ENCODE data around the gene RACK1. TPM values are rescaled to one million over a fixed set of nuclear protein-coding genes. Genes with fewer than 3 reads are reported as not detected.

Gene RACK1
- total and polyA plus RNA-seq, 2 of the 13 experiments (the other 11 are each of a cell fraction or from before 2014, with no cell fraction given) = 2,514 to 6,141 TPM

GRCh38 chr5:181191526-181192336, 52.0 kb downstream of the RACK1 start (continued):
- TF ChIP-seq, protein P1, sequence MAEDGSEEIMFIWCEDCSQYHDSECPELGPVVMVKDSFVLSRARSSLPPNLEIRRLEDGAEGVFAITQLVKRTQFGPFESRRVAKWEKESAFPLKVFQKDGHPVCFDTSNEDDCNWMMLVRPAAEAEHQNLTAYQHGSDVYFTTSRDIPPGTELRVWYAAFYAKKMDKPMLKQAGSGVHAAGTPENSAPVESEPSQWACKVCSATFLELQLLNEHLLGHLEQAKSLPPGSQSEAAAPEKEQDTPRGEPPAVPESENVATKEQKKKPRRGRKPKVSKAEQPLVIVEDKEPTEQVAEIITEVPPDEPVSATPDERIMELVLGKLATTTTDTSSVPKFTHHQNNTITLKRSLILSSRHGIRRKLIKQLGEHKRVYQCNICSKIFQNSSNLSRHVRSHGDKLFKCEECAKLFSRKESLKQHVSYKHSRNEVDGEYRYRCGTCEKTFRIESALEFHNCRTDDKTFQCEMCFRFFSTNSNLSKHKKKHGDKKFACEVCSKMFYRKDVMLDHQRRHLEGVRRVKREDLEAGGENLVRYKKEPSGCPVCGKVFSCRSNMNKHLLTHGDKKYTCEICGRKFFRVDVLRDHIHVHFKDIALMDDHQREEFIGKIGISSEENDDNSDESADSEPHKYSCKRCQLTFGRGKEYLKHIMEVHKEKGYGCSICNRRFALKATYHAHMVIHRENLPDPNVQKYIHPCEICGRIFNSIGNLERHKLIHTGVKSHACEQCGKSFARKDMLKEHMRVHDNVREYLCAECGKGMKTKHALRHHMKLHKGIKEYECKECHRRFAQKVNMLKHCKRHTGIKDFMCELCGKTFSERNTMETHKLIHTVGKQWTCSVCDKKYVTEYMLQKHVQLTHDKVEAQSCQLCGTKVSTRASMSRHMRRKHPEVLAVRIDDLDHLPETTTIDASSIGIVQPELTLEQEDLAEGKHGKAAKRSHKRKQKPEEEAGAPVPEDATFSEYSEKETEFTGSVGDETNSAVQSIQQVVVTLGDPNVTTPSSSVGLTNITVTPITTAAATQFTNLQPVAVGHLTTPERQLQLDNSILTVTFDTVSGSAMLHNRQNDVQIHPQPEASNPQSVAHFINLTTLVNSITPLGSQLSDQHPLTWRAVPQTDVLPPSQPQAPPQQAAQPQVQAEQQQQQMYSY (CRISPR knock-in tag; IDR thresholded peaks at IDR 0.05) = peak; percentile 46; the same call in 1 of the 2 replicates
- TF ChIP-seq ATRX (CRISPR knock-in tag; IDR thresholded peaks at IDR 0.05; ENCODE audit: borderline replicate concordance) (no peak), HNRNPLL (IDR thresholded peaks at IDR 0.05; ENCODE audit: low read depth, low read length, poor library complexity, severe bottlenecking) (peak; percentile 86), SALL2 (CRISPR knock-in tag; IDR thresholded peaks at IDR 0.05) (peak; percentile 87; the same call in 1 of the 2 replicates), ZNF710 (CRISPR knock-in tag; IDR thresholded peaks at IDR 0.05; ENCODE audit: borderline replicate concordance) (peak; percentile 32; the same call in 1 of the 2 replicates), ELK4 (CRISPR knock-in tag; IDR thresholded peaks at IDR 0.05; ENCODE audit: borderline replicate concordance) (peak; percentile 67; the same call in 1 of the 2 replicates), ELF4 (CRISPR knock-in tag; IDR thresholded peaks at IDR 0.05; ENCODE audit: borderline replicate concordance) (peak; percentile 66; the same call in 1 of the 2 replicates), NKX3-1 (CRISPR knock-in tag; IDR thresholded peaks at IDR 0.05) (no peak; the same call in 1 of the 2 replicates), KDM3A (CRISPR knock-in tag; IDR thresholded peaks at IDR 0.05; ENCODE audit: low read depth) (no peak), ZNF136 (CRISPR knock-in tag; IDR thresholded peaks at IDR 0.05; ENCODE audit: low read depth) (no peak), SMAD3 (CRISPR knock-in tag; IDR thresholded peaks at IDR 0.05) (peak; percentile 74; the same call in 1 of the 2 replicates), RBFOX2 (IDR thresholded peaks at IDR 0.05; ENCODE audit: low read depth, low read length) (peak; percentile 92)
- TF ChIP-seq, protein P2, sequence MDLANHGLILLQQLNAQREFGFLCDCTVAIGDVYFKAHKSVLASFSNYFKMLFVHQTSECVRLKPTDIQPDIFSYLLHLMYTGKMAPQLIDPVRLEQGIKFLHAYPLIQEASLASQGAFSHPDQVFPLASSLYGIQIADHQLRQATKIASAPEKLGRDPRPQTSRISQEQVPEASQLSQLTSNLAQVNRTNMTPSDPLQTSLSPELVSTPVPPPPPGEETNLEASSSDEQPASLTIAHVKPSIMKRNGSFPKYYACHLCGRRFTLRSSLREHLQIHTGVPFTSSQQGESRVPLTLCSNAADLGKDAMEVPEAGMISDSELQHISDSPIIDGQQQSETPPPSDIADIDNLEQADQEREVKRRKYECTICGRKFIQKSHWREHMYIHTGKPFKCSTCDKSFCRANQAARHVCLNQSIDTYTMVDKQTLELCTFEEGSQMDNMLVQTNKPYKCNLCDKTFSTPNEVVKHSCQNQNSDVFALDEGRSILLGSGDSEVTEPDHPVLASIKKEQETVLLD (CRISPR knock-in tag; IDR thresholded peaks at IDR 0.05; ENCODE audit: low read depth) = peak; percentile 97
- TF ChIP-seq, protein P3, sequence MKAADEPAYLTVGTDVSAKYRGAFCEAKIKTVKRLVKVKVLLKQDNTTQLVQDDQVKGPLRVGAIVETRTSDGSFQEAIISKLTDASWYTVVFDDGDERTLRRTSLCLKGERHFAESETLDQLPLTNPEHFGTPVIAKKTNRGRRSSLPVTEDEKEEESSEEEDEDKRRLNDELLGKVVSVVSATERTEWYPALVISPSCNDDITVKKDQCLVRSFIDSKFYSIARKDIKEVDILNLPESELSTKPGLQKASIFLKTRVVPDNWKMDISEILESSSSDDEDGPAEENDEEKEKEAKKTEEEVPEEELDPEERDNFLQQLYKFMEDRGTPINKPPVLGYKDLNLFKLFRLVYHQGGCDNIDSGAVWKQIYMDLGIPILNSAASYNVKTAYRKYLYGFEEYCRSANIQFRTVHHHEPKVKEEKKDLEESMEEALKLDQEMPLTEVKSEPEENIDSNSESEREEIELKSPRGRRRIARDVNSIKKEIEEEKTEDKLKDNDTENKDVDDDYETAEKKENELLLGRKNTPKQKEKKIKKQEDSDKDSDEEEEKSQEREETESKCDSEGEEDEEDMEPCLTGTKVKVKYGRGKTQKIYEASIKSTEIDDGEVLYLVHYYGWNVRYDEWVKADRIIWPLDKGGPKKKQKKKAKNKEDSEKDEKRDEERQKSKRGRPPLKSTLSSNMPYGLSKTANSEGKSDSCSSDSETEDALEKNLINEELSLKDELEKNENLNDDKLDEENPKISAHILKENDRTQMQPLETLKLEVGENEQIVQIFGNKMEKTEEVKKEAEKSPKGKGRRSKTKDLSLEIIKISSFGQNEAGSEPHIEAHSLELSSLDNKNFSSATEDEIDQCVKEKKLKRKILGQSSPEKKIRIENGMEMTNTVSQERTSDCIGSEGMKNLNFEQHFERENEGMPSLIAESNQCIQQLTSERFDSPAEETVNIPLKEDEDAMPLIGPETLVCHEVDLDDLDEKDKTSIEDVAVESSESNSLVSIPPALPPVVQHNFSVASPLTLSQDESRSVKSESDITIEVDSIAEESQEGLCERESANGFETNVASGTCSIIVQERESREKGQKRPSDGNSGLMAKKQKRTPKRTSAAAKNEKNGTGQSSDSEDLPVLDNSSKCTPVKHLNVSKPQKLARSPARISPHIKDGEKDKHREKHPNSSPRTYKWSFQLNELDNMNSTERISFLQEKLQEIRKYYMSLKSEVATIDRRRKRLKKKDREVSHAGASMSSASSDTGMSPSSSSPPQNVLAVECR (CRISPR knock-in tag; IDR thresholded peaks at IDR 0.05; ENCODE audit: borderline replicate concordance) = peak; percentile 72; the same call in 1 of the 2 replicates

All from HepG2 (cell line).